Measurements from ENCODE around the gene FGGY.

FGGY gene

GRCh38 chr1:59316497-59317128 lies 19.7 kb downstream of the FGGY start:
- FAIRE-seq = peak; percentile 61

GRCh38 chr1:59317343-59317742 lies 20.4 kb downstream of the FGGY start:
- no peak for FAIRE-seq

DNA sequence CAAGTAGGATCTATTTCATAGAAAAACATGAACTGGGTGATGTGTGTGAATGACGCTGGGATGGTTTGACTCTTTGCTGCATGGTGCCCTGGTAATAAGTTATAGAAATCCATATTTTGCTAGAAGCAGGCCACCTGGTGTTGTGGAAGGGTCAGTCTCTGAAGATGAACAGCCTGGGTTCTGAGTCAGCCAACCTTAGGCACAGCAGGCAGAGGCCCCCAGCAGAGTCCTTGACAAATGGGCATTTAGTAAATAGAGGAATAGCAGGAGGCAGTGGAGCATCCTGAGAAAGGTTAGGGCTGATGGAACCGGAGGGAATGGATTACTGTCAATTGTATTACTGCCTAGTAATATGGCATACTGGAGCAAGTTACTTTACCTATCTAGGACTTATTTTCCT lies 20.9 kb downstream of the FGGY start:
- no peak for FAIRE-seq

- no peak for FAIRE-seq
These were observed 21.5 kb downstream of the FGGY start for GRCh38 chr1:59318271-59318860.

DNA sequence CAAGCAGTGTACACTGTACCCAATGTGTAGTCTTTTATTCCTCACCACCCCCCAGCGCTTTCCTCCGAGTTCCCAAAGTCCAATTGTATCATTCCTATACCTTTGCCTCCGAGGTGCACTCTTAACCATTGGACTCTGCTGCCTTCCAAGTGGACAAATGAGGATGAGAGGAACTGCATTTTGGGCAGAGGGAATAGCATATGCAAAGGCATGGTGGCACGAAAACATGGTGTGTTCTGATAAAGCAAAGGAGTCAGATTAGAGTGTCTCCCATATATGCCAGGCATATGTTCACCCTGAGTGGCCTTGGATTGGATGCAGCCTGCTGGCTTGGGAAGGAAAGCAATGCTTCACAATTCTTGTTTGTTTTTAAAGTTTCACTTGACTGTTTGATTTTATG lies 25.5 kb downstream of the FGGY start:
- no peak for FAIRE-seq

GRCh38 chr1:59322814-59323213 lies 25.9 kb downstream of the FGGY start:
- no peak for FAIRE-seq

GRCh38 chr1:59323879-59324278 lies 27.0 kb downstream of the FGGY start:
- no peak for FAIRE-seq

DNA sequence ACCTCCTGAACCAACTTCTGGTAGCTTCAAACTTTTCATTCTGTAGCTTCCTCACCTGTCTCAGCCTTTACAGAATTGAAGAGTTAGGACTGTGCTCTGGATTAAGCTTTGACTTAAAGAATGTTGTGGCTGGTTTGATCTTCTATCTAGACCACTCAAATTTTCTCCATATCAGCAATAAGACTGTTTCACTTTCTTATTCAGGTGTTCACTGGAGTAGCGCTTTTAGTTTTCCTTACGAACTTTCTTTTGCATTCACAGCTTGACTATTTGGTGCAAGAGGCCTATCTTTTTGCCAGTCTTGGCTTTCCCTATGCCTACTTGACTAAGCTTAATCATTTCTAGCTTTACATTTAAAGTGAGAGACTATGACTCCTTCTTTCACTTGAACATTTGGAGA lies 31.5 kb downstream of the FGGY start:
- FAIRE-seq = no peak

DNA sequence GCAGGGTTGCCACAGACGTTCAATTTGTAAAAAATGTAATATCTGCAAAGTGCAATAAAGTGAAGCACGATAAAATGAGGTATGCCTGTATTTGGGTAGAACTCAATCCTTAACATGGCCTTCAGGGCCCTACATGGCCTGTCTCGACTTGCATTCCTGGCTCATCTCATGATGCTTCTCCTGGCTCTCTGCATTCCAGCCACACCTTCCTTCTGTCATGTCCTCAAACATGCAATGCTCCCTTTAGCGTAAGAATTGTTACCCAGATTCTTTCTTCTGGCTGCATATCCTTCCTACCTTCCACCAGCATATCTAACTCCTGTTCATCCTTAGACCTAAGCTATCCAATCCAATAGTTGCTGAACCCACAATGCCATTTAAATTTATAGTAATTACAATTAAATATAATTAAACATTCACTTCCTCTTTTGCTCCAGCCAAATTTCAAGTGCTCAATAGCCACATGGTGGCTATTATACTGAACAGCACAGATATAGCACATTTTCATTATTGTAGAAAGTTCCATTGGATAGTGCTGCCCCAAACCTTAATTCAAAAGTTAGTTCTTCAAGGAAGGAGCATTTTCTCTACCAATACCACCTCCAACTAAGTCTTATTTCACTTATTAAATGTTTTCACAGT lies 32.6 kb downstream of the FGGY start:
- no peak for FAIRE-seq

DNA sequence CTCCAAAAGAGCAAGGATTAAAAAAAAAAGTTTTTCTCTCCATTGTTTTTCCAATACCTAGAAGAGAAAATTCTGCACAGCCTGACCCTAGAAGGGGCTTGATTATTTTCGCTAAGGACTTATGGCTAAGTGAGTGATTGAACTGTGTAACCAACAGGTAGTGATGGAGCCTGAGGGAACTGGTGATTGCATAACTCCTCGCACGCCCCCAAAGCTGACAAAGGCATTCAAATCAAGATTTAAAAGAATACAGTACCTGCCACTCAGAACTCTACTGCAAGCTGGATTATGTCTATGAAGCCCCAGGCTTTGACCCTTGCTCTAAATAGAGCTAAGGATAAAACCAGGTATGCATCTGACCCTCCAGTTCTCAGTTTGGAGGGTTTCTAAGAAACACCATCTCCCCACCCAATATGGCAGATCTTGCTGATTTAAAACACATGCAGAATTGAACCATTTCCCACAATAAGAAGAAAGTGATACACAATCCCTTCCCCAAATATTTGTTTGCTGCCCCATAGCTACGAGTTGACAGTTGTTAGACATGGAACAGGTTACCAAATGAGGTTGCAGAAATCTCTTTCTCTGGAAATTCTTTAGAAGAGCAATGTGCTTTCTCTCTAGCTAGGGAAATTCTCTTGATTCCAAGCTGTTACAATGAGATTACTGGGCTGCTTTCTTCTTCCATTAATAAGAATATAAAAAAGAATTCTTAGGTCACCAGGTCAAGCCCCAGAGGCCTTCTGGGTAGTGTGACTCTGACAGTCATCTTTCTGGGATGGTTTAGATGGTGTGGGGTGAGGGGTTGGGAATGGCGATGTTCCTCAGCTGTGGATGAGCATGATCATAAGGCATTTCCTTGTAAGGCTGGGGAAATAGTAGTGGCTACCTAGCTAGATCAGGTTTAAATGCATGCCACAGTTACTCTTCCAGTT lies 35.1 kb downstream of the FGGY start:
- FAIRE-seq = no peak

DNA sequence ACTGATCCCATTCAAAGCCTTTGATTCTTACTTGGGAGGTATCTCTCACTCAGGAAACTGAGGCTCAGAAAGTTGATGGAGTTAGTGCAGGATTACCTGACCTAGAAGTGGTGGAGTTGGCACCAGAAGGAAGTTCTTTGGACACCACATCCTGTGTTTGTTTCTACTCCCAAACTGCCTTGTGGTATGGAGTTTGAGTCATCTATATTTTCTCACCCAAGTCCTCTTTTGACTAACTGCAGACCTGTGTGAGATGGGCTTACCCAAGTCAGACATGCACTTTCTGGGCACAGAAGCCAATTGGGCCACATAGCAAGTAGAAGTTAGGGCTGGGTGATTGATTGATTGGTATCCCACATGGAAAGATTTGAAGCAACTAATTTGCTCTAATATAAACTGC lies 36.1 kb downstream of the FGGY start:
- FAIRE-seq = no peak

DNA sequence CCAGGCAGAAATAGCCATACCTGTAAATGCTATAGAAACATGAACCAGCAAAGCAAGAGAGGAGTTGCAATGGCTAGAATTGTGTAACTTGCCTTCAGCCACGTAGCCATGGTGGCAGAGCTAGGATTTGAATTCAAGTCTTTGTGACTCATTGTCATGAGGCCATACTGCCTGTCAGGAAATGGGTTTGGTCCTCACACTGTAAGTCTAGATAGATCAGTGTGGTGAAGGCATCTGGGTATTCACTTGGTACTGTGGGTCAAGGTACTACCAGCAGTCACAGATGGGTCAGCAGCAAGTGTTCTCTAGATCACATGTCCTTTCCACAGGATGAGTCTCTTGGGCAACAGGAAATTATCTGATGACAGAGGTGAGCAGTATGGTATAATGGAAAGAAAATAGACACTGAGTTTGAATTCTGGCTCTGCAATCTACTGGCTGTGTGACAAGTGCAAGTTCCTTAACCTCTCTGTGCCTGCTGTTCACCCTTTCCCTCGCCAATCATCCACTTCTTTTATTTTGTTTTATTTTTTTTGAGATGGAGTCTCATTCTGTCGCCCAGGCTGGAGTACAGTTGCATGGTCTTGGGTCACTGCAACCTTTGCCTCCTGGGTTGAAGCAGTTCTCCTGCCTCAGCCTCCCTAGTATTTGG lies 36.9 kb downstream of the FGGY start:
- no peak for FAIRE-seq

GRCh38 chr1:59340411-59341307 lies 43.8 kb downstream of the FGGY start:
- no peak for FAIRE-seq

DNA sequence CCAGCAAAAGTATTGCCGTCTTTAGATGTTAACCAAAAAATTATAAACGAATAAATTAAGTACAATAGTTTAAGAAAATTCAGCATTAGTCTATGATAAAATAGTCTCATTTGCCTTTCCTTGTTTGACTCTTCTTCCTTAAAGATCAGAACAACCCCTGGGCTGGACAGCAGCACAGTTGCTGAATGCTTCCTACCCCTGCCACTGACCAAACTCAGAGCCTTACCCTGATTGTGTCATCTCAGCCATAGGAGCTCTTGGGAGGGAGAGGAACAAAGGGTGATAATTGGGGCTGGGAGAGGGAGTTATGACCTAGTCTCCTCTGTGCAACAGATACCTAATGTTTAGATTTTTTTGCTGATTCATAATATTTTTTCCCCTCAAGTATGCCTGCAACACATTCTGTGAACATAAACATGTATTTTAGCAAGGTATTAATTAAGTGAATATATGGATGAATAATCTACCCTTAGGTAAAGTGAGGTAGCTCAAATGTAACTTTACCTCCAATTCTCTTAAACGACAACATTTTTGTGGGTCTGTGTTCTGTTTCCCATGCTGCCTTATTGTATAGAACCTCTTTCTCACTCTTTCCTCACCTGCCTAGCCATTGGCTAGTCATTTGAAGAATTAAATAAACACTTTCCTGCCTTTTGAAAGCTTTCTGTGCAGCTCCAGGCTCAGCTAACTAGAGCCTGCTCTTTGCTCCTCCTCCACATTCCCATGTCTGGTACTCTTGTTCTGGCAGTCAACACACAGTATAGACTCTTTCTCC lies 46.1 kb downstream of the FGGY start:
- FAIRE-seq = no peak

DNA sequence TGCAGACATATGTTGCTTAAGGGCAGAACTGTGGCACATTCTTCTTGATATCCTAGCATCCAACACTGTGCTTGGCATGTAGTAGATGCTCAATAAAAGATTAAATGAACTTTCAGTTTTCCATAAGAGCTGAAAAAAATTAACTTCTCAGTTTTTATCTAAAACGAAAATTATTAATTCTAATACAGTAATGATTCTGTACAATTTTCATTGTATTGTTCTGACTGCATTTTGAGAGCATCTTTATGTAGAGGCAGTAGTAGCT lies 46.6 kb downstream of the FGGY start:
- FAIRE-seq = no peak

DNA sequence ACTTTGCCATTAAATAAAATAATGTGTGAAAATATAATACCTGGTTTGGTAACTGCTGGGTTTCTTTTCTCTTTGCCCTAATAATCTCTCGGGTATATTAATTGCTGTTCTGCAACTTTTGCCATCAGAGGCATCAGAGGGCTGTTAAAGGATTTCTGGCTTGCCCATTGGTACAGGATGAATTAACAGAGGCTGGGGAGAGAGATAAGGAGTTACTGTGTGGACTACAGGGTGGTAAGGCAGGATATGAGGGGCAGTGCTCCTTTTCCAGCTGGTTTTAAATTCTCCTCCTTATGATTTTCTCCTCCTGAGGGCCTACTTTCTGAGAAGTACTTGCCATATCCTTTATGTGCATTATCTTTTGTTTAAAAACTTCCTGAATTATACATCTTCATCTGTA lies 48.3 kb downstream of the FGGY start:
- no peak for FAIRE-seq

- no peak for FAIRE-seq
These were observed 49.5 kb downstream of the FGGY start for GRCh38 chr1:59346429-59346828.

GRCh38 chr1:59349101-59349500 lies 52.2 kb downstream of the FGGY start:
- FAIRE-seq = no peak

- FAIRE-seq = no peak
These were observed 53.6 kb downstream of the FGGY start for GRCh38 chr1:59350521-59350920.

GRCh38 chr1:59352065-59352464 lies 55.2 kb downstream of the FGGY start:
- no peak for FAIRE-seq

GRCh38 chr1:59353453-59353852 lies 56.6 kb downstream of the FGGY start:
- no peak for FAIRE-seq
